GM19193 (cell line): ENCODE measurements around the gene JAML.

Source experiments
- POLR2A ChIP-seq: IDR thresholded peaks from 4 replicates; pipeline ENCODE4 v1.6.1; 2011; ENCODE audit not compliant: insufficient read depth, insufficient read length; ENCODE audit errors: extremely low read depth

The JAML gene

GRCh38 chr11:118213781-118214180 is 11.0 kb downstream of the JAML start:
- no peak for TF ChIP-seq POLR2A

DNA sequence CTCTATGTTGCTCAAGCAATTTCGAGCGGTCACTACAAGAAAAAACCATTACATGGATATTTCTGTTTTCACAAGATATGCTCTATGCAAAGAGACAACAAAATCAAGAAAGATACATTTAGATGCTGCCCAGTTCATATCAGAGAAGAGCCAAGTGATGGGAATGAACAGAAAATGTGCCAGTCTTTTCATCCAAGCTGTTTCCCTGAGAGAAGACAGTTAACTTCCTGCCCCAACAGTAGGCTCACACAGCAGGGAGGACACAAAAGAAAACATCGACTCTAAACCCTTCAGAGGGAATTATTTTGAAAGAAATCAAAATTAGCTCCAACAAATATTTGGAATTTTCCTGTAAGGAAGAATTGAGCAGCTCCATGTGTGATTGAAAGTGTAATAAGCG is 11.6 kb downstream of the JAML start:
- TF ChIP-seq POLR2A, result no peak

DNA sequence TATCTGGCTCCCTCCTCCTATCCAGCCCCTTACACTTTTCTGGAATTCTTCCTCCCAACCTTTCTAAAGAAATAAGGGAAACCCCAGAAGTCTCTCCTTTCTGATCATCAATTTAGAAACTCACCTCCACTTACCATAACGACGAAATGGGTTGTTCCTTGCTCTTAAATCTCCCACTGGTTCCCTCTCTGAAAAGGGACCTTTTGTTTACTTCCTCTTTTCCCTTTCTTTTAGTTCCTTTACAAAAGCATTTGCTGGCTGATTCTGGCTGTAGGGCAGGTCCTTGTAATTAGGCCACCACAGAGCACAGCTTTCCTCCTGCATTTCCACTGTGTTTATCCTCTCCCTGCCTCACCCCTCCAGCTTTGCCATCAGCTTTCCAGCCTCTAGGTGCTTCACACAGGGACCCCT is 12.0 kb downstream of the JAML start:
- TF ChIP-seq POLR2A, result no peak

- no peak for TF ChIP-seq POLR2A
Measured at GRCh38 chr11:118212131-118212725, 12.6 kb downstream of the JAML start.

GRCh38 chr11:118211006-118211405 is 13.8 kb downstream of the JAML start:
- TF ChIP-seq POLR2A, result no peak

GRCh38 chr11:118210323-118210722 is 14.5 kb downstream of the JAML start:
- no peak for TF ChIP-seq POLR2A

GRCh38 chr11:118209033-118209432 is 15.8 kb downstream of the JAML start:
- no peak for TF ChIP-seq POLR2A

DNA sequence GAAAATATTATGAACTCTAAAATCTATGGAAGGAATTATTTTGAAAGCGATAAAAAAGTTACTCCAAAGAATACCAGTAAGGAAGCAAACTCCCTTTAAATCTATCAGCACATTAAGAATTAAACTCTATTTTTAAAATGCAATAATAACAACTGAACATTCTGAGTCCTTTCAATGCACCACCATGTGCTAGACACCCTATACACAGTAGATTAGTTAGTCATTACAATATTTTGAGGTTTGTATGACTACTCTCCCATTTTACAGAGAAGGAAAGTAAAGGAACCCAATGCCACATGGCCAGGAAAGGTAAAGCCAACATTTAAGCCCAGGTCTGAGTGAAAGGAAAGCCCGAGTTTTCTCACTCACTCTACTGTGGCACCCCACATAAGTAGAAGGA is 17.7 kb downstream of the JAML start:
- no peak for TF ChIP-seq POLR2A

DNA sequence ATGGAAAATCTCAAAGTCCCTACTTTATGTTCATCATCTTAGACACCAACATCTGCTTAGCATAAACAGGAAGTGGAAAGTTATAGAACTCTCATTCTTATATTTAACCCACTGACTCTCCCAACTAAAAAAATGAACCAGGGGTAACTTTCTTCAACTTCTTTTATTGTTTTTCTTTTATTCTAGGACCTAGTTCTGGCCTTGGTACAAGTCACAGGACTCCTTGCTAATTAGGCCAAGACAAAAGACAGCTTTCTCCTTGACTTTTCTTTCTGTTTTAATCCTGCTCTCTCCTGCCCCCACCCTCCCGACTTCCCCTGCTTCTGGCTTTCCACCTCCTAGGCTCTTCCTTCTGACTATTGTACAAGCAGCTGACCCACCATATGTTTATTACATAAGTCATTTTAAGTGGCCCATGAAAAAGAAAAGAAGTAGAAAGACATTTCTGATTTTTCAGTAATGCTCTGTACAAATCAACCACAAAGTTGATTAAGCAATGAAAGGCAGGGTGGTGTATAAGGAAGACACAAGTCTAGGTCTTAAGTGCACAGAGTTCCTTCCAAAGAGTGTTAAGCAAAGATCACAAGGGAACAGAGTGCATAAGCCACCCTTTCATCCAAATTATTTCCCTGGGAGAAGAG is 18.3 kb downstream of the JAML start:
- no peak for TF ChIP-seq POLR2A

GRCh38 chr11:118205606-118206378 is 19.0 kb downstream of the JAML start:
- TF ChIP-seq POLR2A, result no peak

DNA sequence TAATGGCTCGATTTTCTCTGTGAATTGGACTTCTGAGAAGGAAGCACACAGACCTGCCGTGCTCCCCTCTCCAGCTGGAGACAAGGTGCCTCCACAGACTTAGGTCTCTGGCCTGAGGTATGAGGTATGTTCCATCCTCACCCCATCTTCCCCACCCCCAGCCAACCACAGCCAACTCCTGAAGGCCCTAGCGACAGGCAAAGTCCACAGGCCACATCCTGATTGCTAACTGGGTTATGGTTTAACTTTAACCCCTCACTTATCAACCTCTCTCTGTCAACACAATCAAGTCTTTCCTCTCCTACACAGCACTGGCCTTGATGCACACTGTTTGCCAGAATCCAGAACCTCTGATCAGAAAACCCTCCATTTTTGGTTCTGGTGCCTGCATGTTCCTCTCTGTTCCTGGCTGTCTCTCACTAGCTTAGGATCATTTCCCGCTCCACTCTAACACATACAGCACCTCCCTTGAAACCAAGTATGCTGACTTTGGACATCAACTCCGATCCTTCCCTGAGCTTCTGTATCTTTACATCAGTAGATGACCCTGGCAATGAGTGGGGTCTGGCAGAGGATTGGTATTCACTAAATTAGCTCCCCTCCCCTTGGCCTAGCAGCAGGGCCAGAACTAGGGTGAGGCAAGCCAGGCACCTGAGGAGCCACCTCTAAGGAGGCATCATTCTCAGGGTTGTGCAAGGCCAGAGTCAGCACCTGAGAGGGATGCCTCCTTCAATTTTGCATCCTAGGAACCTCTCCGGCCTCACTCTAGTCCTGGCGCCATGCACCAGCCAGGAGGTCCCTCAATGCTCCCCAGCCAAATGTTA is 22.0 kb downstream of the JAML start:
- TF ChIP-seq POLR2A, result no peak

- TF ChIP-seq POLR2A, result no peak
Measured at GRCh38 chr11:118201966-118202365, 22.8 kb downstream of the JAML start.

DNA sequence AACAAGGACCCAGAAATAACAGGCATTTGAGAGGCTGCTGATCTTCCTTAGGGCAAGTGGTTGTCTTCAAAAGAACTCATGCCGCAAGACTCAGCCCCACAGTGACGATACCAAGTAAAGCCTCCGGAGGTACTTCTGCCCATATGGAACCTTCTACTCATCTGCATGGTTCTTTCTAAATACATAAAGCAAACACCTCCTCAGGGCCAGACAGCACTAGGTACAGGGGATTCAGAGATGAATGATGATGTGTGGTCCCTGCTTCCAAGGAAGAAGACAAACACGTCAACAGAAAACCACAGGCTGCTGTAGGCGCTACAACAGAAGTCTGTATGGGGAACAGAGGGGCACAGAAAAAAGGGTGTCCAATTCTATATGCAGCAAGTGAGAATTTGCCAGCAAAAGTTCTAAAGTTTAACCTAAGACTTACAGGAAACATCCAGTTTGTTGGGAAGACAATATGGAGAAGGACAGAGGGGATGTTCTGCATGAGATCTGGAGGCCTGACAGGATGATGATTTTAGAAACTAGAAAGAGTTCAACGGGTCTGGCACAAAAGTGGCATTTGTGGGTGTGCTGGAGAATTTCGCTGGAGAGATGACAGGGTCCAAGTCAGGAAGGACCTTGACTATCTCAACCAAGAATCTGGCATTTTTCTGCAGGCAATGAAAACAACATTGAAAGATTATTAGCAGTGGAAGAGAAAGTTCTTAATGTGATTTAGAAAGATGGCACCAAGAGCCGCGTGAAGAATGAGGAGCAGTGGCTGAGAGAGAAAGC is 23.7 kb downstream of the JAML start:
- TF ChIP-seq POLR2A, result no peak

DNA sequence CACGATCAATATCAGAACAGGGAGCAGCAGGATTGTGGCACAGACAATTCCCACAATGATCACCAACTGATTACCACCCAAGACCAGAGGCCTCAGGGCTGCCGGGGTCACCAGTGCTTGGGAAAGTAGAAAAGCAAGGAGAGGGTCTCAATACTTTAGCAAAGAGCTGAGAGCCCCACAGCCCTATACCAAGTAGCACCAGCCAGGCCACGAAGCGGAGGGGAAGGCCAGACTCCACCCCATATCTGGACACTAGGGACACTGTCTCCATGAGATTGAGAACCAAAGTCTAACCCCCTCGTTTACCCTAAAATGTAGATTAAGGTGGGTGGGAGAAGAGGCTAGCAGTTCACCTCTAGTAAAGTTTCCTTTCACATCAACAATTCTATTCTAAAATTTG is 24.3 kb downstream of the JAML start:
- TF ChIP-seq POLR2A, result no peak
